ENCODE measurements around the gene COPS7A.

COPS7A gene

DNA sequence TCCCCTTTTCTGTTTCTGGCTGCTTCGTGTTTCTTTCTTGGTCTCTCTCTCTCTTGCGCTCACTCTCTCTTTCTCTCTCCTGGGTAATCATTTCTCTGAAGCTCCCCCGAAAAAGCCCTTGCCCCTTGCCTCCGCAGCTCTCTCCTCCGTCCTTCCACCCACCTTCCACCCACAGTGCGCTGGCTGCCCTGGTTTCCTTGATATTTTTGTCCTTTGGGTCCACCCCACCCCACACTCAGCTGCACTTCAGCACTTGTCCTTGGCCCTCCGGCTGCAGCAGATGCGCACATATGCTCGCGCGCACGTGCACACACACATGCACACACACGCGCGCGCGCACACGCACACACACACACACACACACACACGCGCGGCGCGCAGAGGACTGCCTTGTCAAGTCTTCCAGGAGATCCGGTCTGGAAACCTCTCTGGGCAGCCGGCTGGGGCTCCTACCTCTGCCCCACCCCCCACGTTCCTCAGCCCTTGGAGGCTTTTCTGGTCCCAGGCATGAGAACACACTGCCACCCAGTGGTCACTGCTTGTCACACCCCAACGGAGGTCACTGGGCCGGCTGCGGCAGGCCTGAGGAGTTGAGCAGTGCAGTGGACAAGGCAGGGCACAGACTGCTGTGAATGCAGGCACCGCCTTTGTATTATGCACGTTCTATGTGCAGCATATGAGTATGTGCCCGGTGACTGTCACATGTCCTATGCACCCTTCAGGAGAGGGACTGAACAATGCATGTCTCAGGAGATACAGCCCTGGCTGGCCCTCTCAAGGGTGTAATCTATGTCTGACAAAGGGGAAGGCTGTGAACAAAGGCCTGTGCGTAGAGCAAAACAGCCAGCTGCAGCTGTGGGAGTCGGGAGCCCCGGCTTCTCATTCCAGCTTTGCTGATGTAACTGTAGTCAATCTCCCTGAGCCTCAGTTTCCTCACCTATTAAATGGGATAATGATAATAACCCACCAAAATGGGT is 55.0 kb downstream of the COPS7A start (continued):
- TF ChIP-seq, protein P1, sequence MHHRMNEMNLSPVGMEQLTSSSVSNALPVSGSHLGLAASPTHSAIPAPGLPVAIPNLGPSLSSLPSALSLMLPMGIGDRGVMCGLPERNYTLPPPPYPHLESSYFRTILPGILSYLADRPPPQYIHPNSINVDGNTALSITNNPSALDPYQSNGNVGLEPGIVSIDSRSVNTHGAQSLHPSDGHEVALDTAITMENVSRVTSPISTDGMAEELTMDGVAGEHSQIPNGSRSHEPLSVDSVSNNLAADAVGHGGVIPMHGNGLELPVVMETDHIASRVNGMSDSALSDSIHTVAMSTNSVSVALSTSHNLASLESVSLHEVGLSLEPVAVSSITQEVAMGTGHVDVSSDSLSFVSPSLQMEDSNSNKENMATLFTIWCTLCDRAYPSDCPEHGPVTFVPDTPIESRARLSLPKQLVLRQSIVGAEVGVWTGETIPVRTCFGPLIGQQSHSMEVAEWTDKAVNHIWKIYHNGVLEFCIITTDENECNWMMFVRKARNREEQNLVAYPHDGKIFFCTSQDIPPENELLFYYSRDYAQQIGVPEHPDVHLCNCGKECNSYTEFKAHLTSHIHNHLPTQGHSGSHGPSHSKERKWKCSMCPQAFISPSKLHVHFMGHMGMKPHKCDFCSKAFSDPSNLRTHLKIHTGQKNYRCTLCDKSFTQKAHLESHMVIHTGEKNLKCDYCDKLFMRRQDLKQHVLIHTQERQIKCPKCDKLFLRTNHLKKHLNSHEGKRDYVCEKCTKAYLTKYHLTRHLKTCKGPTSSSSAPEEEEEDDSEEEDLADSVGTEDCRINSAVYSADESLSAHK (tag by site-specific recombination; IDR thresholded peaks at IDR 0.05), result peak; percentile 77
- TF ChIP-seq ZNF394 (tag by site-specific recombination; IDR thresholded peaks at IDR 0.05; ENCODE audit: borderline replicate concordance), result peak; percentile 52; the same call in 1 of the 2 replicates
- no peak for TF ChIP-seq ZNF202 (tag by site-specific recombination; IDR thresholded peaks at IDR 0.05; ENCODE audit: borderline replicate concordance)
- no peak for TF ChIP-seq ZNF585B (tag by site-specific recombination; IDR thresholded peaks at IDR 0.05)
- TF ChIP-seq ZBTB20 (tag by site-specific recombination; IDR thresholded peaks at IDR 0.05), result peak; percentile 73; the same call in 1 of the 2 replicates
- TF ChIP-seq, protein P2, sequence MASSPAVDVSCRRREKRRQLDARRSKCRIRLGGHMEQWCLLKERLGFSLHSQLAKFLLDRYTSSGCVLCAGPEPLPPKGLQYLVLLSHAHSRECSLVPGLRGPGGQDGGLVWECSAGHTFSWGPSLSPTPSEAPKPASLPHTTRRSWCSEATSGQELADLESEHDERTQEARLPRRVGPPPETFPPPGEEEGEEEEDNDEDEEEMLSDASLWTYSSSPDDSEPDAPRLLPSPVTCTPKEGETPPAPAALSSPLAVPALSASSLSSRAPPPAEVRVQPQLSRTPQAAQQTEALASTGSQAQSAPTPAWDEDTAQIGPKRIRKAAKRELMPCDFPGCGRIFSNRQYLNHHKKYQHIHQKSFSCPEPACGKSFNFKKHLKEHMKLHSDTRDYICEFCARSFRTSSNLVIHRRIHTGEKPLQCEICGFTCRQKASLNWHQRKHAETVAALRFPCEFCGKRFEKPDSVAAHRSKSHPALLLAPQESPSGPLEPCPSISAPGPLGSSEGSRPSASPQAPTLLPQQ (tag by site-specific recombination; IDR thresholded peaks at IDR 0.05), result peak; percentile 89
- no peak for TF ChIP-seq ZNF473 (tag by site-specific recombination; IDR thresholded peaks at IDR 0.05)
- TF ChIP-seq, protein P3, sequence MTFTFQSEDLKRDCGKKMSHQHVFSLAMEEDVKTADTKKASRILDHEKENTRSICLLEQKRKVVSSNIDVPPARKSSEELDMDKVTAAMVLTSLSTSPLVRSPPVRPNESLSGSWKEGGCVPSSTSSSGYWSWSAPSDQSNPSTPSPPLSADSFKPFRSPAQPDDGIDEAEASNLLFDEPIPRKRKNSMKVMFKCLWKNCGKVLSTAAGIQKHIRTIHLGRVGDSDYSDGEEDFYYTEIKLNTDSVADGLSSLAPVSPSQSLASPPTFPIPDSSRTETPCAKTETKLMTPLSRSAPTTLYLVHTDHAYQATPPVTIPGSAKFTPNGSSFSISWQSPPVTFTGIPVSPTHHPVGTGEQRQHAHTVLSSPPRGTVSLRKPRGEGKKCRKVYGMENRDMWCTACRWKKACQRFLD (tag by site-specific recombination; IDR thresholded peaks at IDR 0.05), result no peak
- no peak; the same call in 1 of the 2 replicates for TF ChIP-seq ZNF785 (tag by site-specific recombination; IDR thresholded peaks at IDR 0.05)
- no peak for TF ChIP-seq ZSCAN23 (tag by site-specific recombination; IDR thresholded peaks at IDR 0.05)
- no peak for TF ChIP-seq KLF7 (tag by site-specific recombination; IDR thresholded peaks at IDR 0.05; ENCODE audit: borderline replicate concordance)
- no peak for TF ChIP-seq ZNF561 (tag by site-specific recombination; IDR thresholded peaks at IDR 0.05; ENCODE audit: borderline replicate concordance)
- peak; percentile 3; the same call in 1 of the 2 replicates for TF ChIP-seq ZNF146 (tag by site-specific recombination; IDR thresholded peaks at IDR 0.05)
- TF ChIP-seq, protein P4, sequence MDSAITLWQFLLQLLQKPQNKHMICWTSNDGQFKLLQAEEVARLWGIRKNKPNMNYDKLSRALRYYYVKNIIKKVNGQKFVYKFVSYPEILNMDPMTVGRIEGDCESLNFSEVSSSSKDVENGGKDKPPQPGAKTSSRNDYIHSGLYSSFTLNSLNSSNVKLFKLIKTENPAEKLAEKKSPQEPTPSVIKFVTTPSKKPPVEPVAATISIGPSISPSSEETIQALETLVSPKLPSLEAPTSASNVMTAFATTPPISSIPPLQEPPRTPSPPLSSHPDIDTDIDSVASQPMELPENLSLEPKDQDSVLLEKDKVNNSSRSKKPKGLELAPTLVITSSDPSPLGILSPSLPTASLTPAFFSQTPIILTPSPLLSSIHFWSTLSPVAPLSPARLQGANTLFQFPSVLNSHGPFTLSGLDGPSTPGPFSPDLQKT (IDR thresholded peaks at IDR 0.05; ENCODE audit: borderline replicate concordance, low read depth, low read length), result no peak
- TF ChIP-seq TRIM28 (IDR thresholded peaks at IDR 0.05; ENCODE audit: borderline replicate concordance, low read length), result peak; percentile 66; the same call in 1 of the 2 replicates
- TF ChIP-seq RBAK (tag by site-specific recombination; IDR thresholded peaks at IDR 0.05), result no peak
- no peak for TF ChIP-seq ZNF248 (tag by site-specific recombination; IDR thresholded peaks at IDR 0.05)
- no peak for TF ChIP-seq ZNF184 (tag by site-specific recombination; IDR thresholded peaks at IDR 0.05)
- TF ChIP-seq KLF10 (tag by site-specific recombination; IDR thresholded peaks at IDR 0.05), result no peak
- peak; percentile 77; the same call in 1 of the 2 replicates for TF ChIP-seq GLI4 (tag by site-specific recombination; IDR thresholded peaks at IDR 0.05)
- TF ChIP-seq TCF7L2 (IDR thresholded peaks at IDR 0.05; ENCODE audit: borderline replicate concordance, low read depth, low read length), result no peak
- TF ChIP-seq ZXDB (tag by site-specific recombination; IDR thresholded peaks at IDR 0.05), result peak; percentile 90
- TF ChIP-seq KLF9 (tag by site-specific recombination; IDR thresholded peaks at IDR 0.05; ENCODE audit: low read depth), result peak; percentile 90
- no peak for TF ChIP-seq ZNF350 (tag by site-specific recombination; IDR thresholded peaks at IDR 0.05)
- TF ChIP-seq ZNF423 (tag by site-specific recombination; IDR thresholded peaks at IDR 0.05), result no peak
- no peak for TF ChIP-seq ZNF19 (tag by site-specific recombination; IDR thresholded peaks at IDR 0.05; ENCODE audit: low read depth)
- TF ChIP-seq, protein P5, sequence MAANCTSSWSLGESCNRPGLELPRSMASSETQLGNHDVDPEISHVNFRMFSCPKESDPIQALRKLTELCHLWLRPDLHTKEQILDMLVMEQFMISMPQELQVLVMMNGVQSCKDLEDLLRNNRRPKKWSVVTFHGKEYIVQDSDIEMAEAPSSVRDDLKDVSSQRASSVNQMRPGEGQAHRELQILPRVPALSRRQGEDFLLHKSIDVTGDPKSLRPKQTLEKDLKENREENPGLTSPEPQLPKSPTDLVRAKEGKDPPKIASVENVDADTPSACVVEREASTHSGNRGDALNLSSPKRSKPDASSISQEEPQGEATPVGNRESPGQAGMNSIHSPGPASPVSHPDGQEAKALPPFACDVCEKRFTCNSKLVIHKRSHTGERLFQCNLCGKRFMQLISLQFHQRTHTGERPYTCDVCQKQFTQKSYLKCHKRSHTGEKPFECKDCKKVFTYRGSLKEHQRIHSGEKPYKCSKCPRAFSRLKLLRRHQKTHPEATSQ (tag by site-specific recombination; IDR thresholded peaks at IDR 0.05), result no peak
- TF ChIP-seq FEZF1 (tag by site-specific recombination; IDR thresholded peaks at IDR 0.05), result 0 out of 2 replicates have a peak, but pooled peaks have one; percentile 9
- no peak for TF ChIP-seq IKZF3 (tag by site-specific recombination; IDR thresholded peaks at IDR 0.05)
- TF ChIP-seq, protein P6, sequence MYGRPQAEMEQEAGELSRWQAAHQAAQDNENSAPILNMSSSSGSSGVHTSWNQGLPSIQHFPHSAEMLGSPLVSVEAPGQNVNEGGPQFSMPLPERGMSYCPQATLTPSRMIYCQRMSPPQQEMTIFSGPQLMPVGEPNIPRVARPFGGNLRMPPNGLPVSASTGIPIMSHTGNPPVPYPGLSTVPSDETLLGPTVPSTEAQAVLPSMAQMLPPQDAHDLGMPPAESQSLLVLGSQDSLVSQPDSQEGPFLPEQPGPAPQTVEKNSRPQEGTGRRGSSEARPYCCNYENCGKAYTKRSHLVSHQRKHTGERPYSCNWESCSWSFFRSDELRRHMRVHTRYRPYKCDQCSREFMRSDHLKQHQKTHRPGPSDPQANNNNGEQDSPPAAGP (tag by site-specific recombination; IDR thresholded peaks at IDR 0.05), result peak; percentile 86
- no peak for TF ChIP-seq ZNF426 (tag by site-specific recombination; IDR thresholded peaks at IDR 0.05)
- TF ChIP-seq ZNF133 (tag by site-specific recombination; IDR thresholded peaks at IDR 0.05), result no peak
